HEK293 (cell line): ENCODE measurements around the gene NFIB.
A peak's percentile ranks its signal among the peaks of the same experiment; 100 is the strongest.

Source experiments
- GLI4 ChIP-seq: fragments of 450-650 bp; formaldehyde crosslinking; IDR thresholded peaks from 2 replicates; pipeline ENCODE4 v1.5.1; 2016; ENCODE audit warnings: missing biosample characterization, missing genetic modification characterization
- KLF10 ChIP-seq: fragments of 450-650 bp; IDR thresholded peaks from 2 replicates; pipeline ENCODE4 v1.5.1; 2018; ENCODE audit warnings: missing biosample characterization, mild to moderate bottlenecking, missing genetic modification characterization
- OVOL3 ChIP-seq: fragments of 450-650 bp; formaldehyde crosslinking; IDR thresholded peaks from 2 replicates; pipeline ENCODE4 v1.5.1; 2016; ENCODE audit warnings: missing biosample characterization, missing genetic modification characterization
- SCRT2 ChIP-seq: fragments of 450-650 bp; formaldehyde crosslinking; IDR thresholded peaks from 2 replicates; pipeline ENCODE4 v1.5.1; 2016; ENCODE audit warnings: missing biosample characterization, missing genetic modification characterization
- TRIM28 ChIP-seq: IDR thresholded peaks from 2 replicates; pipeline ENCODE4 v1.6.1; 2011; ENCODE audit warnings: low read length, control low read depth, borderline replicate concordance
- ZBTB1 ChIP-seq: fragments of 450-650 bp; formaldehyde crosslinking; IDR thresholded peaks from 2 replicates; pipeline ENCODE4 v1.5.1; 2016; ENCODE audit warnings: missing biosample characterization, missing genetic modification characterization
- ZFP41 ChIP-seq: fragments of 450-650 bp; formaldehyde crosslinking; IDR thresholded peaks from 2 replicates; pipeline ENCODE4 v1.5.1; 2016; ENCODE audit warnings: missing biosample characterization, missing genetic modification characterization, borderline replicate concordance
- ZNF121 ChIP-seq: fragments of 450-650 bp; formaldehyde crosslinking; IDR thresholded peaks from 2 replicates; pipeline ENCODE4 v1.5.1; 2016; ENCODE audit warnings: missing biosample characterization, missing genetic modification characterization
- ZNF16 ChIP-seq: fragments of 450-650 bp; formaldehyde crosslinking; IDR thresholded peaks from 2 replicates; pipeline ENCODE4 v1.5.1; 2016; ENCODE audit warnings: low read depth, missing biosample characterization, missing genetic modification characterization
- ZNF19 ChIP-seq: fragments of 450-650 bp; formaldehyde crosslinking; IDR thresholded peaks from 2 replicates; pipeline ENCODE4; 2016; ENCODE audit warnings: missing biosample characterization, missing genetic modification characterization, low read depth
- ZNF366 ChIP-seq: fragments of 450-650 bp; formaldehyde crosslinking; conservative IDR thresholded peaks from 2 replicates; pipeline ENCODE4 v1.5.1; 2016; ENCODE audit warnings: missing biosample characterization, missing genetic modification characterization
- ZNF514 ChIP-seq: fragments of 450-650 bp; formaldehyde crosslinking; IDR thresholded peaks from 2 replicates; pipeline ENCODE4 v1.5.1; 2016; ENCODE audit warnings: missing biosample characterization, missing genetic modification characterization
- ZNF558 ChIP-seq: fragments of 450-650 bp; formaldehyde crosslinking; IDR thresholded peaks from 2 replicates; pipeline ENCODE4 v1.5.1; 2016; ENCODE audit warnings: missing biosample characterization, missing genetic modification characterization
- ZNF585B ChIP-seq: fragments of 450-650 bp; formaldehyde crosslinking; IDR thresholded peaks from 2 replicates; pipeline ENCODE4 v1.5.1; 2016; ENCODE audit warnings: missing biosample characterization, missing genetic modification characterization
- ZNF623 ChIP-seq: fragments of 450-650 bp; formaldehyde crosslinking; IDR thresholded peaks from 2 replicates; pipeline ENCODE4 v1.5.1; 2016; ENCODE audit warnings: missing biosample characterization, missing genetic modification characterization
- ZNF629 ChIP-seq: fragments of 450-650 bp; formaldehyde crosslinking; IDR thresholded peaks from 2 replicates; pipeline ENCODE4 v1.5.1; 2017; ENCODE audit warnings: missing biosample characterization, missing genetic modification characterization
- ZNF677 ChIP-seq: fragments of 450-650 bp; IDR thresholded peaks from 2 replicates; pipeline ENCODE4 v1.5.0; 2018; ENCODE audit warnings: missing biosample characterization, mild to moderate bottlenecking, missing genetic modification characterization, moderate library complexity
- ZNF76 ChIP-seq: fragments of 450-650 bp; formaldehyde crosslinking; IDR thresholded peaks from 2 replicates; pipeline ENCODE4; 2016; ENCODE audit warnings: low read depth, missing biosample characterization, missing genetic modification characterization, borderline replicate concordance
- TF ChIP-seq, protein P1 (sequence below): fragments of 450-650 bp; formaldehyde crosslinking; IDR thresholded peaks from 2 replicates; pipeline ENCODE4 v1.5.1; 2016; ENCODE audit warnings: missing biosample characterization, missing genetic modification characterization
- TF ChIP-seq, protein P2 (sequence below): fragments of 450-650 bp; formaldehyde crosslinking; conservative IDR thresholded peaks from 2 replicates; pipeline ENCODE4 v1.5.1; 2016; ENCODE audit warnings: low read depth, missing biosample characterization, missing genetic modification characterization
- TF ChIP-seq, protein P3 (sequence below): fragments of 450-650 bp; formaldehyde crosslinking; IDR thresholded peaks from 2 replicates; pipeline ENCODE4 v1.5.1; 2017; ENCODE audit warnings: missing biosample characterization, missing genetic modification characterization
- TF ChIP-seq, protein P4 (sequence below): fragments of 450-650 bp; formaldehyde crosslinking; IDR thresholded peaks from 2 replicates; pipeline ENCODE4 v1.5.1; 2016; ENCODE audit warnings: missing biosample characterization, missing genetic modification characterization, low read depth
- TF ChIP-seq, protein P5 (sequence below): fragments of 450-650 bp; formaldehyde crosslinking; IDR thresholded peaks from 2 replicates; pipeline ENCODE4 v1.5.1; 2017; ENCODE audit warnings: missing biosample characterization, missing genetic modification characterization
- TF ChIP-seq, protein P6 (sequence below): fragments of 450-650 bp; formaldehyde crosslinking; IDR thresholded peaks from 2 replicates; pipeline ENCODE4 v1.5.1; 2016; ENCODE audit warnings: missing biosample characterization, missing genetic modification characterization

The NFIB gene

DNA sequence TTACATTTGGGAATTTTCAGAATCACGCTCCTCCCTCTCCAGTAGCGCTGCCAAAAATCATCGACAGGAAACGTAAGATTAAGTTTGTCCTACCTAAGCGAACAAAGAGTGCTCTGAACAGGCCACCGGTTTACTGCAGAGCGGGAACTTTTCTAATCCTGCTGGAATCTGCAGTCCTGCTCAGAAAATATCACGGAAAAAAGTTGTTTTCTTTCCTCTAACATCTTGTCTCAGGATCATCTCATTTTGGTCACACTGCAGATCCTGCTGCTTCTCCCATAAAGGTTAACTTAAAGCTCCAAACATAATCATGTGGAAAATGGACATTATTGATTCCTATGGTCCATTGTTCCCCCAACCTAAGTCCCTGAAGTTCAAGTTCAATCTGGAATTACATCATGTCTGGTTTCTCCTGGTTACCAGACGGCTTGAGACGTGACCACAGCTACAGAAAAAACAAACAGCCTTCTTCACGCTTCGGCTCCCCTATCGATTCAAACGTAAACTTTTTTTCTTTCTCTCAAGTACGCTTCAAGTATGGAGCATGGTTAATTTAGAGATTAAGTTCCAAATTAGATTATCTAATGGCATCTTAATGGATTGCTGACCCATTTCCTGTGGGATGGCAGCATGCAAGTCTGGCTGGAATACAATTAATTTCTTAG lies 217.6 kb downstream of the NFIB start (continued):
- TF ChIP-seq ZNF677 (tag by site-specific recombination) (no peak), ZNF629 (tag by site-specific recombination) (peak; percentile 93), ZNF514 (no peak), SCRT2 (tag by site-specific recombination) (no peak), ZNF16 (tag by site-specific recombination) (no peak), ZFP41 (tag by site-specific recombination) (no peak), ZNF558 (tag by site-specific recombination) (peak; percentile 52; the same call in 1 of the 2 replicates), ZBTB1 (tag by site-specific recombination) (no peak), TRIM28 (peak; percentile 61; the same call in 1 of the 2 replicates), ZNF585B (tag by site-specific recombination) (no peak), ZNF76 (tag by site-specific recombination) (no peak), OVOL3 (peak; percentile 89; the same call in 1 of the 2 replicates), ZNF623 (tag by site-specific recombination) (0 out of 2 replicates have a peak, but pooled peaks have one; percentile 31), ZNF121 (tag by site-specific recombination) (no peak), KLF10 (tag by site-specific recombination) (peak; percentile 85), ZNF19 (tag by site-specific recombination) (peak; percentile 48; the same call in 1 of the 2 replicates), GLI4 (tag by site-specific recombination) (no peak), ZNF366 (tag by site-specific recombination) (peak; percentile 92)
- TF ChIP-seq, protein P1, sequence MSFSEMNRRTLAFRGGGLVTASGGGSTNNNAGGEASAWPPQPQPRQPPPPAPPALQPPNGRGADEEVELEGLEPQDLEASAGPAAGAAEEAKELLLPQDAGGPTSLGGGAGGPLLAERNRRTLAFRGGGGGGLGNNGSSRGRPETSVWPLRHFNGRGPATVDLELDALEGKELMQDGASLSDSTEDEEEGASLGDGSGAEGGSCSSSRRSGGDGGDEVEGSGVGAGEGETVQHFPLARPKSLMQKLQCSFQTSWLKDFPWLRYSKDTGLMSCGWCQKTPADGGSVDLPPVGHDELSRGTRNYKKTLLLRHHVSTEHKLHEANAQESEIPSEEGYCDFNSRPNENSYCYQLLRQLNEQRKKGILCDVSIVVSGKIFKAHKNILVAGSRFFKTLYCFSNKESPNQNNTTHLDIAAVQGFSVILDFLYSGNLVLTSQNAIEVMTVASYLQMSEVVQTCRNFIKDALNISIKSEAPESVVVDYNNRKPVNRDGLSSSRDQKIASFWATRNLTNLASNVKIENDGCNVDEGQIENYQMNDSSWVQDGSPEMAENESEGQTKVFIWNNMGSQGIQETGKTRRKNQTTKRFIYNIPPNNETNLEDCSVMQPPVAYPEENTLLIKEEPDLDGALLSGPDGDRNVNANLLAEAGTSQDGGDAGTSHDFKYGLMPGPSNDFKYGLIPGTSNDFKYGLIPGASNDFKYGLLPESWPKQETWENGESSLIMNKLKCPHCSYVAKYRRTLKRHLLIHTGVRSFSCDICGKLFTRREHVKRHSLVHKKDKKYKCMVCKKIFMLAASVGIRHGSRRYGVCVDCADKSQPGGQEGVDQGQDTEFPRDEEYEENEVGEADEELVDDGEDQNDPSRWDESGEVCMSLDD (tag by site-specific recombination) = no peak
- TF ChIP-seq, protein P2, sequence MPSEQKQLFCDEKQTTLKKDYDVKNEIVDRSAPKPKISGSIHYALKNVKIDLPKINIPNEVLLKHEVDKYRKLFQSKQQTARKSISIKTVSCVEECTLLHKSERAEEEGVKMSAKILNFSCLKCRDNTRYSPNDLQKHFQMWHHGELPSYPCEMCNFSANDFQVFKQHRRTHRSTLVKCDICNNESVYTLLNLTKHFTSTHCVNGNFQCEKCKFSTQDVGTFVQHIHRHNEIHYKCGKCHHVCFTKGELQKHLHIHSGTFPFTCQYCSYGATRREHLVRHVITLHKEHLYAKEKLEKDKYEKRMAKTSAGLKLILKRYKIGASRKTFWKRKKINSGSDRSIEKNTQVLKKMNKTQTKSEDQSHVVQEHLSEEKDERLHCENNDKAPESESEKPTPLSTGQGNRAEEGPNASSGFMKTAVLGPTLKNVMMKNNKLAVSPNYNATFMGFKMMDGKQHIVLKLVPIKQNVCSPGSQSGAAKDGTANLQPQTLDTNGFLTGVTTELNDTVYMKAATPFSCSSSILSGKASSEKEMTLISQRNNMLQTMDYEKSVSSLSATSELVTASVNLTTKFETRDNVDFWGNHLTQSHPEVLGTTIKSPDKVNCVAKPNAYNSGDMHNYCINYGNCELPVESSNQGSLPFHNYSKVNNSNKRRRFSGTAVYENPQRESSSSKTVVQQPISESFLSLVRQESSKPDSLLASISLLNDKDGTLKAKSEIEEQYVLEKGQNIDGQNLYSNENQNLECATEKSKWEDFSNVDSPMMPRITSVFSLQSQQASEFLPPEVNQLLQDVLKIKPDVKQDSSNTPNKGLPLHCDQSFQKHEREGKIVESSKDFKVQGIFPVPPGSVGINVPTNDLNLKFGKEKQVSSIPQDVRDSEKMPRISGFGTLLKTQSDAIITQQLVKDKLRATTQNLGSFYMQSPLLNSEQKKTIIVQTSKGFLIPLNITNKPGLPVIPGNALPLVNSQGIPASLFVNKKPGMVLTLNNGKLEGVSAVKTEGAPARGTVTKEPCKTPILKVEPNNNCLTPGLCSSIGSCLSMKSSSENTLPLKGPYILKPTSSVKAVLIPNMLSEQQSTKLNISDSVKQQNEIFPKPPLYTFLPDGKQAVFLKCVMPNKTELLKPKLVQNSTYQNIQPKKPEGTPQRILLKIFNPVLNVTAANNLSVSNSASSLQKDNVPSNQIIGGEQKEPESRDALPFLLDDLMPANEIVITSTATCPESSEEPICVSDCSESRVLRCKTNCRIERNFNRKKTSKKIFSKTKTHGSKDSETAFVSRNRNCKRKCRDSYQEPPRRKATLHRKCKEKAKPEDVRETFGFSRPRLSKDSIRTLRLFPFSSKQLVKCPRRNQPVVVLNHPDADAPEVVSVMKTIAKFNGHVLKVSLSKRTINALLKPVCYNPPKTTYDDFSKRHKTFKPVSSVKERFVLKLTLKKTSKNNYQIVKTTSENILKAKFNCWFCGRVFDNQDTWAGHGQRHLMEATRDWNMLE (tag by site-specific recombination) = peak; percentile 40; the same call in 1 of the 2 replicates
- TF ChIP-seq, protein P3, sequence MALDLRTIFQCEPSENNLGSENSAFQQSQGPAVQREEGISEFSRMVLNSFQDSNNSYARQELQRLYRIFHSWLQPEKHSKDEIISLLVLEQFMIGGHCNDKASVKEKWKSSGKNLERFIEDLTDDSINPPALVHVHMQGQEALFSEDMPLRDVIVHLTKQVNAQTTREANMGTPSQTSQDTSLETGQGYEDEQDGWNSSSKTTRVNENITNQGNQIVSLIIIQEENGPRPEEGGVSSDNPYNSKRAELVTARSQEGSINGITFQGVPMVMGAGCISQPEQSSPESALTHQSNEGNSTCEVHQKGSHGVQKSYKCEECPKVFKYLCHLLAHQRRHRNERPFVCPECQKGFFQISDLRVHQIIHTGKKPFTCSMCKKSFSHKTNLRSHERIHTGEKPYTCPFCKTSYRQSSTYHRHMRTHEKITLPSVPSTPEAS (tag by site-specific recombination) = peak; percentile 43; the same call in 1 of the 2 replicates
- TF ChIP-seq, protein P4, sequence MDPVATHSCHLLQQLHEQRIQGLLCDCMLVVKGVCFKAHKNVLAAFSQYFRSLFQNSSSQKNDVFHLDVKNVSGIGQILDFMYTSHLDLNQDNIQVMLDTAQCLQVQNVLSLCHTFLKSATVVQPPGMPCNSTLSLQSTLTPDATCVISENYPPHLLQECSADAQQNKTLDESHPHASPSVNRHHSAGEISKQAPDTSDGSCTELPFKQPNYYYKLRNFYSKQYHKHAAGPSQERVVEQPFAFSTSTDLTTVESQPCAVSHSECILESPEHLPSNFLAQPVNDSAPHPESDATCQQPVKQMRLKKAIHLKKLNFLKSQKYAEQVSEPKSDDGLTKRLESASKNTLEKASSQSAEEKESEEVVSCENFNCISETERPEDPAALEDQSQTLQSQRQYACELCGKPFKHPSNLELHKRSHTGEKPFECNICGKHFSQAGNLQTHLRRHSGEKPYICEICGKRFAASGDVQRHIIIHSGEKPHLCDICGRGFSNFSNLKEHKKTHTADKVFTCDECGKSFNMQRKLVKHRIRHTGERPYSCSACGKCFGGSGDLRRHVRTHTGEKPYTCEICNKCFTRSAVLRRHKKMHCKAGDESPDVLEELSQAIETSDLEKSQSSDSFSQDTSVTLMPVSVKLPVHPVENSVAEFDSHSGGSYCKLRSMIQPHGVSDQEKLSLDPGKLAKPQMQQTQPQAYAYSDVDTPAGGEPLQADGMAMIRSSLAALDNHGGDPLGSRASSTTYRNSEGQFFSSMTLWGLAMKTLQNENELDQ (tag by site-specific recombination) = no peak
- TF ChIP-seq, protein P5, sequence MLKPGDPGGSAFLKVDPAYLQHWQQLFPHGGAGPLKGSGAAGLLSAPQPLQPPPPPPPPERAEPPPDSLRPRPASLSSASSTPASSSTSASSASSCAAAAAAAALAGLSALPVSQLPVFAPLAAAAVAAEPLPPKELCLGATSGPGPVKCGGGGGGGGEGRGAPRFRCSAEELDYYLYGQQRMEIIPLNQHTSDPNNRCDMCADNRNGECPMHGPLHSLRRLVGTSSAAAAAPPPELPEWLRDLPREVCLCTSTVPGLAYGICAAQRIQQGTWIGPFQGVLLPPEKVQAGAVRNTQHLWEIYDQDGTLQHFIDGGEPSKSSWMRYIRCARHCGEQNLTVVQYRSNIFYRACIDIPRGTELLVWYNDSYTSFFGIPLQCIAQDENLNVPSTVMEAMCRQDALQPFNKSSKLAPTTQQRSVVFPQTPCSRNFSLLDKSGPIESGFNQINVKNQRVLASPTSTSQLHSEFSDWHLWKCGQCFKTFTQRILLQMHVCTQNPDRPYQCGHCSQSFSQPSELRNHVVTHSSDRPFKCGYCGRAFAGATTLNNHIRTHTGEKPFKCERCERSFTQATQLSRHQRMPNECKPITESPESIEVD = peak; percentile 99
- TF ChIP-seq, protein P6, sequence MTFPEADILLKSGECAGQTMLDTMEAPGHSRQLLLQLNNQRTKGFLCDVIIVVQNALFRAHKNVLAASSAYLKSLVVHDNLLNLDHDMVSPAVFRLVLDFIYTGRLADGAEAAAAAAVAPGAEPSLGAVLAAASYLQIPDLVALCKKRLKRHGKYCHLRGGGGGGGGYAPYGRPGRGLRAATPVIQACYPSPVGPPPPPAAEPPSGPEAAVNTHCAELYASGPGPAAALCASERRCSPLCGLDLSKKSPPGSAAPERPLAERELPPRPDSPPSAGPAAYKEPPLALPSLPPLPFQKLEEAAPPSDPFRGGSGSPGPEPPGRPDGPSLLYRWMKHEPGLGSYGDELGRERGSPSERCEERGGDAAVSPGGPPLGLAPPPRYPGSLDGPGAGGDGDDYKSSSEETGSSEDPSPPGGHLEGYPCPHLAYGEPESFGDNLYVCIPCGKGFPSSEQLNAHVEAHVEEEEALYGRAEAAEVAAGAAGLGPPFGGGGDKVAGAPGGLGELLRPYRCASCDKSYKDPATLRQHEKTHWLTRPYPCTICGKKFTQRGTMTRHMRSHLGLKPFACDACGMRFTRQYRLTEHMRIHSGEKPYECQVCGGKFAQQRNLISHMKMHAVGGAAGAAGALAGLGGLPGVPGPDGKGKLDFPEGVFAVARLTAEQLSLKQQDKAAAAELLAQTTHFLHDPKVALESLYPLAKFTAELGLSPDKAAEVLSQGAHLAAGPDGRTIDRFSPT (tag by site-specific recombination) = peak; percentile 82
